Fibroblast of skin of back (primary cell): Measurements from ENCODE around the gene ZNF541.

Source experiments
- DNase-seq: peaks from one replicate; pipeline ENCODE4 v3.0.0-alpha.2; 2013

Gene ZNF541

DNA sequence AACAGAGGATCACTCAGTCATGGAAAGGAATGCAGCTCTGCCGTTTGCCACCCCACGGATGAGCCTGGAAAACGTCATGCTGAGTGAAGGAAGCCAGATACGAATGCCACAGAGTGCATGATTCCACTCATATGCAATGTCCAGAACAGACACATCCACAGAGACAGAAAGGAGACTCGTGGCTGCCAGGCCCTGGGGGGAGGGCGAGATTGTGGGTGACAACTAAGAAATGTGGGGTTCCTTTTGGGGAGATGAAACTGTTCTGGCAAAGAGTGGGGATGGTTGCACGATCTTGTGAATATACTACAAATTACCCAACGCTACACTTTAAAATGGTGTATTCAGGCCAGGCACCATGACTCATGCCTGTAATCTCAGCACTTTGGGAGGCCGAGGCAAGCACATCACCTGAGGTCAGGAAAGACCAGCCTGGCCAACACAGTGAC is 30.9 kb downstream of the ZNF541 start:
- peak; percentile 43 for DNase-seq

DNA sequence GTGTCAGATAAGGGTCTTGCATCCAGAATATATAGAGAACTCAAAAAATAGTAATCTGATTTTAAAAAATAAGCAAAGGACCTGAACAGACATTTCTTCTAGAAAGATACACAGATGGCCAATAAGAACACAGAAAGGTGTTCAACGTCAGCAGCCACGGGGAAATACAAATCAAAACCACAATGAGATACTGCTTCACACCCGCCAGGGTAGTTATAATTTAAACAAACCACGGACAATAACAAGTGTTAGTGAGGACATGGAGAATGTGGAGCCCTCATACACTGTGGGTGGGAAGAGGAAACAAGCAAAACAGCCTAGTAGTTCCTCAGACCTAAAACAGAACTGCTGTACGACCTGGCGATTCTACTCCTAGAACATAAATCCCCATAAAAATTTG is 31.4 kb downstream of the ZNF541 start:
- DNase-seq, result no peak

- DNase-seq, result peak; percentile 45
These were observed 32.2 kb downstream of the ZNF541 start for GRCh38 chr19:47540748-47541147.

DNA sequence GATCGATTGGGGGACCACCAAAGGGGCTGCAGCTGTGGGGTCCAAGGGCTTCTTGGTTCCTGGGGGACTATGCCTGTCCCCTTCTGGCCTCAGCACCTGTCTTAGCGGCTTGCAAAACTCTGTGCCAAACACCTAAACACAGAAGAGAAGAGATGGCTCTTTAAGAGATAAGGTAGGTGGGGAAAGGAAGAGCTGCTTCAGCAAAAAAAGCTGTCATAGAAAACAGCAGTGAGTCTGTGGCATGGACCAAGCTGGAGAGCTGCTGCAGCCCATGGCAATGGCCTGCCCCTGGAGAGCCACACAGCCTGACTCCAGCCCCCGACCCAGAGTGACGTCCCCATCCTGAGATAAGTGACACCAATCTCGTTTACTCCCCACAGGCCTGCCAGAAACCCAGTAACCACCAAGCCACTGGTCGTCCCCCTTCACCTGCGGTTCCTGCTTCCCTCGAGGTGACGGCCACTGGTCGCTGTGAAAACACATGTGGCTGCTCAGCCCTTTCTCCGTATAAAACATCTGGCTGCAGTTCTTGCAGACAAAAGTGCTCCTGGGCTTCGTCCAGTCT is 33.1 kb downstream of the ZNF541 start:
- DNase-seq, result no peak

DNA sequence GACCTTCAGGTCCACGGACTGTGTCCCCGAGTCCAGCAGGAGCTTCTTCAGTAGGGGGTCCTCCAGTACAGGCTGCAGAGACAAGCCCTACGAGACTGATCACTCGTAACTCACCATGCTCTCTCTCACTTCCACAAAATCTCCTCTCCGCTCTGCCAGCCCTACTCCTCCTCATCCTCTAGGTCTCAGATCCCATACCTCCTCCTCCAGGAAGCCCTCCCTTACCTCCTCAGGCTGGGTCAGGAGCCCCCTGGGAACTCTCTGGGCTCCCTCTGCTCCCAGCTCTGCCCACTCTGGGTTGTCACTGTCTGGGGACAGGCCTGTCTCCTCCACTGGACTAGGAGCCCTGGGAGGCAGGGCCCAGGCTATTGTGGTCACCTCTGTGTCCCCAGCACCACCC is 34.1 kb downstream of the ZNF541 start:
- DNase-seq, result no peak

DNA sequence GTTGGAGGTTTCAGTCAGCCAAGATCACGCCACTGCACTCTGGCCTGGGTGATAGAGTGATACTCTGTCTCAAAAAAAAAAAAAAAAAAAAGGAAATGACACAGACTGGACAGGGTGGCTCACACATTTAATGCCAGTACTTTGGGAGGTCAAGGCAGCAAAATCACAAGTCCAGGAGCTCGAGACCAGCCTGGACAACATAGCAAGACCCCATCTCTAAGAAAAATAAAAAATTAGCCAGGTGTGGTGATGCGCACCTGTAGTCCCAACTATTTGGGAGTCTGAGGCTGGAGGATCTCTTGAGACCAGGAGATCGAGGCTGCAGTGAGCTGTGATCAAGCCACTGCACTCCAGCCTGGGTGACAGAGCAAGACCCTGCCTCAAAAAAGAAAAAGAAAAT is 35.5 kb downstream of the ZNF541 start:
- no peak for DNase-seq

GRCh38 chr19:47534628-47535027 is 38.3 kb downstream of the ZNF541 start:
- no peak for DNase-seq

DNA sequence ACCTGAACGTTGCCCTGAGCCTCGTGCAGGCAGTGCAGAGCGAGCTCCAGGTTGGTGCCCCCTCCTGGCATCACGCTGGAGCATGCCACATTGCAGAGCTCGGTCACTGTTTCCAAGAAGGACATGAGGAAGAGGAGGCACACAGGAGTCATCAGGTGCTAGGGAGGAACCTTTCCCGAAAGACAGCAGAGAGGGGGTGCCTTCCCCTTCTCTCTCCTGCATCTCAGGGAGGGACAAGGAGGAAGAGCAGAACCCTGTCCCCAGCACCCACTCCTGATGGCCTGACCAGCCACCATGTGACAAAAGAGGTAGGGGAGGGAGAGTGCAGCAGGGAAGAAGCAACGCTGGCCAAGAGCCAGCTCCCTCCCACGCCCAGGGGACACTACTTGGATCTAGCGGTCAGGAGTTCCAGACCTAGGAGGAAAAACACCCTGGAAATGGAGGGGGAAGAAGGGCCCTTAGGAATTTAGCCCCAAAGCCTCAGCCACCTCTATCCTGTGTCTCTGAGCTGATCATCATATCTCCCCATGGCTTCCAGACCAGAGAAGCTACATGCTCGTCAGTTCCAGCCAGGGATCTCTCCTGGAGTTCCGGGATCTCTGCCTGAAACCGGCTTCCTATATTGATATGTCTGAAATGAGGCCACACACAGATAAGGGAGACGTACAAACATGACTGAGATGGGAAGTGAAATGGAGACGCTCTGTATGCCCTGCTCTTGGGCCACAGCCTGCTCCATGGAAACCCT is 41.1 kb downstream of the ZNF541 start:
- DNase-seq, result no peak

DNA sequence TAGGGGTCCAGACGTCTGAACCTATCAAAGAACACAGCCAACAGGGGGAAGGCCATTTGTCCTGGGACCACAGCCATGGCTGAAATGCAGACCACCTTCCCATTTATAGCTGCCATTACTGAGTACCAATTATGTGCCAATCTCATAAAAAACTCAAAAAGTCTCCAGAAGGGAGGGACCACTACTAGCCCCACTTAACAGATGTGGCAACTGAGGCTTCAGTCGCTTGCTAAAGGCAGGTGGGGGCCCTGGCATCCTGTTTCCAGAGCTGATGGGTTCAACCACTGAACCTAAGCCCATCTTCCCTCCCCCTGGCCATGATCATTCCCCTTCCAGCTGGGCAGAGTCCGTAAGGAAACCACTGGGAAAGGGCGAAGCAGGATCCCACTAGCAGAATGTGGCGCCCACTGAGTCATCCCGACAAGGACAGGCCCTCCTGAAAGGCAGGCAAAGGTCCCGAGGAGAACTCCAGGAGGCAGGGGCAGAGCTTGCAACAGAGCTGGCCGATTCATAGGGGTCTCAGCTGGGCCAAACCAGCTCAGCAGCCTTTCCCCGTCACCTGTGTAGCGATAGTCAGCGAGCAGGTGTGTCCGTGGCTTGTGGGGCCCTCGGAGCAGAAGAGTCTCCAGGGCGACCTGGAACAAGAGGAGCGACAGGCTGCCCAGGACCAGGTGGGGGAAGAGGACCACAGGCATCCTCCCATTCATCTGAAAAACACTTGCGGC is 43.8 kb downstream of the ZNF541 start:
- no peak for DNase-seq

- no peak for DNase-seq
These were observed 46.1 kb downstream of the ZNF541 start for GRCh38 chr19:47526798-47527197.

DNA sequence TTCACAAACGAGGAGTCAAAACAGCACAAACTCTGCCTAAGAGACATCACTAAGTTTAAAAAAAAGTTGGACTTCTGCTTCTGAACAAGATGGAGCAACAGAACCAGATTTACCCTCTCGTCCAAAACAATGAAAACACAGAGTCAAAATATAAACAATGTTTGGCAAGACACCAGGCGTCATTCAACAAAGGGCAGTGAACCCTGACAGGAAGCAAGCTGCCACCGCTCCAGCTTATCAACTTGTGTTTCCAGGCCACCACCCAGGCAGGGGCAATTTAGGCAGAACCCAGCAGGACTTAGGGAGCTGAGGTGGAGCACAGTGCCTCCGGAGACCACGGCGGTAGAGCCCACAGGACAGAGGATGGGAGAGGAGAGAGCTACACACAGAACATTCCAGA is 49.5 kb downstream of the ZNF541 start:
- no peak for DNase-seq
